Thoracic aorta (tissue), 2 donors: ENCODE data around the gene RXFP3. TPM values are rescaled to one million over a fixed set of nuclear protein-coding genes. Genes with fewer than 3 reads are reported as not detected.

Source experiments
- ATAC-seq: fragments of 150-250 bp; one replicate; pipeline ENCODE4 v1.8.0; 2017; ENCODE audit warnings: low read depth; ENCODE audit not compliant: insufficient number of reproducible peaks, low FRiP score
- DNase-seq: peaks from one replicate; pipeline ENCODE4 v3.0.0-alpha.2; 2020; ENCODE audit warnings: low spot score
- H3K27ac ChIP-seq, 2 donors: fragments of 200-600 bp; sonication (generic); 1 replicate in 1 of 2; 2 replicates in 1 of 2; pipeline ENCODE4 v1.5.1; 2016; ENCODE audit warnings: mild to moderate bottlenecking in 2 of 2, moderate library complexity in 2 of 2
- H3K27me3 ChIP-seq: fragments of 200-600 bp; sonication (generic); replicated peaks from 2 replicates; pipeline ENCODE4 v1.6.0; 2016; ENCODE audit warnings: mild to moderate bottlenecking; ENCODE audit not compliant: insufficient read depth
- H3K36me3 ChIP-seq: fragments of 200-600 bp; sonication (generic); one replicate; pipeline ENCODE4 v1.5.1; 2016
- H3K4me1 ChIP-seq, 2 donors: fragments of 200-600 bp; sonication (generic); 1 replicate in 1 of 2; 2 replicates in 1 of 2; pipeline versions ENCODE4 v1.5.1 to v1.6.0; 2016; ENCODE audit warnings: low read depth in 2 of 2, mild to moderate bottlenecking in 1 of 2; ENCODE audit not compliant: control insufficient read depth in 1 of 2
- H3K4me3 ChIP-seq: fragments of 200-600 bp; sonication (generic); 2 replicates; pipeline ENCODE4 v1.5.1; 2016; ENCODE audit warnings: mild to moderate bottlenecking
- H3K9me3 ChIP-seq: fragments of 200-600 bp; sonication (generic); 2 replicates; pipeline ENCODE4 v1.5.1; 2016
- CTCF ChIP-seq: fragments of 200-600 bp; sonication (generic); IDR thresholded peaks from one replicate; pipeline ENCODE4 v1.5.1; 2019; ENCODE audit warnings: antibody characterized with exemption
- total RNA-seq, 2 donors: library from RNA; depleted of rRNA; stranded (reverse); fragments of >200 nt; gene quantifications; one replicate each; pipeline versions ENCODE4 v1.1.0 to v1.2.3, GENCODE V29; 2016

RXFP3 gene
- total RNA-seq, 2 donors from 2014 or later, result not detected

- Histone ChIP-seq H3K27ac (no peak overlapping the region), H3K27me3 (no peaks in the 10 kb centered on the region), H3K4me1 (peaks cover 0 to 7% of the 10 kb centered on the region in 2 donors), H3K4me3 (no peak overlapping the region), H3K9me3 (no peaks in the 10 kb centered on the region), H3K36me3 (no peaks in the 10 kb centered on the region)
- no peak for TF ChIP-seq CTCF
- DNase-seq (no peak), ATAC-seq (no peak)
Observed at GRCh38 chr5:33978306-33978705, 42.1 kb downstream of the RXFP3 start.

GRCh38 chr5:33980030-33980429 lies 43.8 kb downstream of the RXFP3 start:
- no peak overlapping the region for H3K27ac ChIP-seq
- ATAC-seq (no peak), DNase-seq (no peak)
- peaks cover 0 to 7% of the 10 kb centered on the region in 2 donors for H3K4me1 ChIP-seq
- no peaks in the 10 kb centered on the region for H3K27me3 ChIP-seq
- H3K36me3 ChIP-seq, result no peaks in the 10 kb centered on the region
- no peak for TF ChIP-seq CTCF
- no peaks in the 10 kb centered on the region for H3K9me3 ChIP-seq
- no peak overlapping the region for H3K4me3 ChIP-seq

- H3K4me1 ChIP-seq, result no peaks in the 10 kb centered on the region
- H3K36me3 ChIP-seq, result no peaks in the 10 kb centered on the region
- H3K27ac ChIP-seq, result no peak overlapping the region
- DNase-seq (no peak), ATAC-seq (no peak)
- no peaks in the 10 kb centered on the region for H3K27me3 ChIP-seq
- H3K4me3 ChIP-seq, result no peak overlapping the region
- no peaks in the 10 kb centered on the region for H3K9me3 ChIP-seq
- no peak for TF ChIP-seq CTCF
Observed at GRCh38 chr5:33981408-33982162, 45.4 kb downstream of the RXFP3 start.

GRCh38 chr5:33984178-33984577 lies 48.0 kb downstream of the RXFP3 start:
- no peaks in the 10 kb centered on the region for H3K27me3 ChIP-seq
- peaks cover 15% of the 10 kb centered on the region for H3K36me3 ChIP-seq
- TF ChIP-seq CTCF, result no peak
- no peaks in the 10 kb centered on the region for H3K9me3 ChIP-seq
- no peaks in the 10 kb centered on the region for H3K4me1 ChIP-seq
- H3K4me3 ChIP-seq, result no peak overlapping the region
- H3K27ac ChIP-seq, result no peak overlapping the region
- ATAC-seq, result no peak
- no peak for DNase-seq

GRCh38 chr5:33984671-33985124 lies 48.5 kb downstream of the RXFP3 start, which contains the start of gene SLC45A2:
Gene SLC45A2 (minus strand): TSS chr5:33984693. CDS start chr5:33984583, 110 bp downstream.
- Histone ChIP-seq H3K36me3 (peaks cover 15% of the 10 kb centered on the region), H3K27ac (no peak within 1 kb of the TSS), H3K4me1 (no peaks in the 10 kb centered on the region), H3K4me3 (no peak within 1 kb of the TSS), H3K27me3 (no peaks in the 10 kb centered on the region), H3K9me3 (no peaks in the 10 kb centered on the region)
- no peak for TF ChIP-seq CTCF
- no peak for DNase-seq
- ATAC-seq, result no peak
